AG09309 (cell line): ENCODE measurements around the gene SMG6.
"Not testable (repeated sequence)": the region's sequence is repeated elsewhere in the genome, so short reads cannot be mapped to it uniquely, and the experiment has no call there.

ENCODE experiments used
- DNase-seq: peaks from one replicate; pipeline ENCODE4 v3.0.0-alpha.2; 2010; ENCODE audit warnings: low read depth
- H3K4me3 ChIP-seq: 2 replicates; pipeline ENCODE4 v1.5.1; 2011; ENCODE audit warnings: mild to moderate bottlenecking, low read depth, low read length, moderate library complexity; ENCODE audit not compliant: control insufficient read depth
- CTCF ChIP-seq: IDR thresholded peaks from 2 replicates; pipeline ENCODE4 v1.5.1; 2011; ENCODE audit warnings: mild to moderate bottlenecking, low read depth, low read length, inconsistent platforms; ENCODE audit not compliant: insufficient read depth, control insufficient read depth; ENCODE audit errors: missing control alignments

SMG6 gene

GRCh38 chr17:2264067-2264860, 39.3 kb downstream of the SMG6 start:
- no peak for TF ChIP-seq CTCF
- H3K4me3 ChIP-seq: no peak overlapping the region
- DNase-seq: no peak

- H3K4me3 ChIP-seq: no peak overlapping the region
- no peak for DNase-seq
- TF ChIP-seq CTCF: no peak
These were observed 40.2 kb downstream of the SMG6 start for GRCh38 chr17:2263183-2264066.

GRCh38 chr17:2262135-2262587, 41.4 kb downstream of the SMG6 start:
- DNase-seq: no peak
- no peak overlapping the region for H3K4me3 ChIP-seq
- TF ChIP-seq CTCF: no peak

- H3K4me3 ChIP-seq: no peak overlapping the region
- DNase-seq: no peak
- TF ChIP-seq CTCF: no peak
These were observed 43.6 kb downstream of the SMG6 start for GRCh38 chr17:2259769-2260536.

GRCh38 chr17:2258830-2259229, 44.8 kb downstream of the SMG6 start:
- DNase-seq, H3K4me3 ChIP-seq: not testable (repeated sequence)

GRCh38 chr17:2253768-2254406, 49.7 kb downstream of the SMG6 start:
- no peak for TF ChIP-seq CTCF
- DNase-seq: no peak
- H3K4me3 ChIP-seq: no peak overlapping the region
